Measurements from ENCODE around the gene STX3. TPM values are rescaled to one million over a fixed set of nuclear protein-coding genes. Genes with fewer than 3 reads are reported as not detected.

The STX3 gene
- total and polyA plus RNA-seq, 2 of the 13 experiments (the other 11 are each of a cell fraction or from before 2014, with no cell fraction given) = 16.5 to 24.0 TPM

- WGBS (ENCODE audit: low lambda C conversion rate) = 2% methylated on average over 2 of the region's 2 CpGs
- Histone ChIP-seq H3K36me3 (replicated peaks in 1 of 2; ENCODE audit: control insufficient read depth in 1 of 2, insufficient read depth in 2 of 2, low read length in 2 of 2) (no peaks in the 10 kb centered on the region), H3K4me2 (ENCODE audit: low read depth, low read length) (no peak overlapping the region), H4K20me1 (ENCODE audit: insufficient read depth, low read length) (no peaks in the 10 kb centered on the region), H3K79me2 (ENCODE audit: insufficient read depth, low read length) (no peaks in the 10 kb centered on the region), H3K4me3 (replicated peaks in 1 of 3; ENCODE audit: insufficient read depth in 1 of 3, low read depth in 2 of 3, low read length in 3 of 3) (no peak overlapping the region), H2AFZ (ENCODE audit: low read length) (no peak overlapping the region), H3K4me1 (ENCODE audit: insufficient read depth, low read length) (0 out of 2 replicates have a peak, but pooled peaks cover 7% of the 10 kb centered on the region), H3K27me3 (ENCODE audit: control insufficient read depth in 1 of 2, insufficient read depth in 2 of 2, low read length in 2 of 2) (no peaks in the 10 kb centered on the region), H3K27ac (ENCODE audit: extremely low read length, insufficient read depth, low read length) (no peak overlapping the region), H3K9ac (ENCODE audit: insufficient read depth, low read depth, low read length) (no peak overlapping the region), H3K9me3 (ENCODE audit: low read length) (no peaks in the 10 kb centered on the region)
- ATAC-seq = no peak
- ChIA-PET POLR2A (no interaction called here), CTCF (ENCODE audit: low intra/inter-chr PET ratio, low total read pairs) (no interaction called here)
- BruUV-seq (replicated peaks) = no TSS peak
- no peak for FAIRE-seq
- no peak for DNase-seq (ENCODE audit: low spot score)
- in situ Hi-C loops (cut with HindIII; ENCODE audit: extremely low pct_ligation_motif_present, low pct_unique_long_range_greater_than_20kb) (no loop called here), intact Hi-C loops (cut with micrococcal nuclease; ENCODE audit: unreplicated experiment) (no loop called here)
- no peak for TF ChIP-seq ATF5 (CRISPR knock-in tag; IDR thresholded peaks at IDR 0.05; ENCODE audit: low read depth)
- no peak for TF ChIP-seq HDAC6 (IDR thresholded peaks at IDR 0.05; ENCODE audit: low read depth, low read length)
- TF ChIP-seq ZNF547 (CRISPR knock-in tag; IDR thresholded peaks at IDR 0.05) = no peak
- TF ChIP-seq ZNF513 (CRISPR knock-in tag; conservative IDR thresholded peaks at IDR 0.05) = no peak
- TF ChIP-seq MIER3 (CRISPR knock-in tag; IDR thresholded peaks at IDR 0.05; ENCODE audit: borderline replicate concordance) = no peak
- TF ChIP-seq, protein P1, sequence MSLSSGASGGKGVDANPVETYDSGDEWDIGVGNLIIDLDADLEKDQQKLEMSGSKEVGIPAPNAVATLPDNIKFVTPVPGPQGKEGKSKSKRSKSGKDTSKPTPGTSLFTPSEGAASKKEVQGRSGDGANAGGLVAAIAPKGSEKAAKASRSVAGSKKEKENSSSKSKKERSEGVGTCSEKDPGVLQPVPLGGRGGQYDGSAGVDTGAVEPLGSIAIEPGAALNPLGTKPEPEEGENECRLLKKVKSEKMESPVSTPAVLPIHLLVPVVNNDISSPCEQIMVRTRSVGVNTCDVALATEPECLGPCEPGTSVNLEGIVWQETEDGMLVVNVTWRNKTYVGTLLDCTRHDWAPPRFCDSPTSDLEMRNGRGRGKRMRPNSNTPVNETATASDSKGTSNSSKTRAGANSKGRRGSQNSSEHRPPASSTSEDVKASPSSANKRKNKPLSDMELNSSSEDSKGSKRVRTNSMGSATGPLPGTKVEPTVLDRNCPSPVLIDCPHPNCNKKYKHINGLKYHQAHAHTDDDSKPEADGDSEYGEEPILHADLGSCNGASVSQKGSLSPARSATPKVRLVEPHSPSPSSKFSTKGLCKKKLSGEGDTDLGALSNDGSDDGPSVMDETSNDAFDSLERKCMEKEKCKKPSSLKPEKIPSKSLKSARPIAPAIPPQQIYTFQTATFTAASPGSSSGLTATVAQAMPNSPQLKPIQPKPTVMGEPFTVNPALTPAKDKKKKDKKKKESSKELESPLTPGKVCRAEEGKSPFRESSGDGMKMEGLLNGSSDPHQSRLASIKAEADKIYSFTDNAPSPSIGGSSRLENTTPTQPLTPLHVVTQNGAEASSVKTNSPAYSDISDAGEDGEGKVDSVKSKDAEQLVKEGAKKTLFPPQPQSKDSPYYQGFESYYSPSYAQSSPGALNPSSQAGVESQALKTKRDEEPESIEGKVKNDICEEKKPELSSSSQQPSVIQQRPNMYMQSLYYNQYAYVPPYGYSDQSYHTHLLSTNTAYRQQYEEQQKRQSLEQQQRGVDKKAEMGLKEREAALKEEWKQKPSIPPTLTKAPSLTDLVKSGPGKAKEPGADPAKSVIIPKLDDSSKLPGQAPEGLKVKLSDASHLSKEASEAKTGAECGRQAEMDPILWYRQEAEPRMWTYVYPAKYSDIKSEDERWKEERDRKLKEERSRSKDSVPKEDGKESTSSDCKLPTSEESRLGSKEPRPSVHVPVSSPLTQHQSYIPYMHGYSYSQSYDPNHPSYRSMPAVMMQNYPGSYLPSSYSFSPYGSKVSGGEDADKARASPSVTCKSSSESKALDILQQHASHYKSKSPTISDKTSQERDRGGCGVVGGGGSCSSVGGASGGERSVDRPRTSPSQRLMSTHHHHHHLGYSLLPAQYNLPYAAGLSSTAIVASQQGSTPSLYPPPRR (CRISPR knock-in tag; IDR thresholded peaks at IDR 0.05; ENCODE audit: borderline replicate concordance) = no peak
- TF ChIP-seq, protein P2, sequence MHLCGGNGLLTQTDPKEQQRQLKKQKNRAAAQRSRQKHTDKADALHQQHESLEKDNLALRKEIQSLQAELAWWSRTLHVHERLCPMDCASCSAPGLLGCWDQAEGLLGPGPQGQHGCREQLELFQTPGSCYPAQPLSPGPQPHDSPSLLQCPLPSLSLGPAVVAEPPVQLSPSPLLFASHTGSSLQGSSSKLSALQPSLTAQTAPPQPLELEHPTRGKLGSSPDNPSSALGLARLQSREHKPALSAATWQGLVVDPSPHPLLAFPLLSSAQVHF (CRISPR knock-in tag; IDR thresholded peaks at IDR 0.05) = no peak
- TF ChIP-seq HNRNPL (IDR thresholded peaks at IDR 0.05; ENCODE audit: low read depth, low read length) = no peak
- TF ChIP-seq, protein P3, sequence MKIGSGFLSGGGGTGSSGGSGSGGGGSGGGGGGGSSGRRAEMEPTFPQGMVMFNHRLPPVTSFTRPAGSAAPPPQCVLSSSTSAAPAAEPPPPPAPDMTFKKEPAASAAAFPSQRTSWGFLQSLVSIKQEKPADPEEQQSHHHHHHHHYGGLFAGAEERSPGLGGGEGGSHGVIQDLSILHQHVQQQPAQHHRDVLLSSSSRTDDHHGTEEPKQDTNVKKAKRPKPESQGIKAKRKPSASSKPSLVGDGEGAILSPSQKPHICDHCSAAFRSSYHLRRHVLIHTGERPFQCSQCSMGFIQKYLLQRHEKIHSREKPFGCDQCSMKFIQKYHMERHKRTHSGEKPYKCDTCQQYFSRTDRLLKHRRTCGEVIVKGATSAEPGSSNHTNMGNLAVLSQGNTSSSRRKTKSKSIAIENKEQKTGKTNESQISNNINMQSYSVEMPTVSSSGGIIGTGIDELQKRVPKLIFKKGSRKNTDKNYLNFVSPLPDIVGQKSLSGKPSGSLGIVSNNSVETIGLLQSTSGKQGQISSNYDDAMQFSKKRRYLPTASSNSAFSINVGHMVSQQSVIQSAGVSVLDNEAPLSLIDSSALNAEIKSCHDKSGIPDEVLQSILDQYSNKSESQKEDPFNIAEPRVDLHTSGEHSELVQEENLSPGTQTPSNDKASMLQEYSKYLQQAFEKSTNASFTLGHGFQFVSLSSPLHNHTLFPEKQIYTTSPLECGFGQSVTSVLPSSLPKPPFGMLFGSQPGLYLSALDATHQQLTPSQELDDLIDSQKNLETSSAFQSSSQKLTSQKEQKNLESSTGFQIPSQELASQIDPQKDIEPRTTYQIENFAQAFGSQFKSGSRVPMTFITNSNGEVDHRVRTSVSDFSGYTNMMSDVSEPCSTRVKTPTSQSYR (CRISPR knock-in tag; IDR thresholded peaks at IDR 0.05; ENCODE audit: borderline replicate concordance) = no peak
- TF ChIP-seq JUNB (CRISPR knock-in tag; IDR thresholded peaks at IDR 0.05; ENCODE audit: borderline replicate concordance) = no peak
- no peak for TF ChIP-seq ZZZ3 (CRISPR knock-in tag; IDR thresholded peaks at IDR 0.05; ENCODE audit: borderline replicate concordance)
- TF ChIP-seq BORCS8-MEF2B (CRISPR knock-in tag; IDR thresholded peaks at IDR 0.05) = no peak
- TF ChIP-seq ZNF292 (CRISPR knock-in tag; IDR thresholded peaks at IDR 0.05; ENCODE audit: borderline replicate concordance, low read depth) = no peak
- TF ChIP-seq MTF2 (CRISPR knock-in tag; IDR thresholded peaks at IDR 0.05; ENCODE audit: borderline replicate concordance) = no peak
Observed at GRCh38 chr11:59854871-59855270, 99.7 kb downstream of the STX3 start.
